Measurements from ENCODE around the gene OSBPL5. TPM values are rescaled to one million over a fixed set of nuclear protein-coding genes. Genes with fewer than 3 reads are reported as not detected.

The OSBPL5 gene
- total RNA-seq, 4 donors from 2014 or later: 9.2 to 18.5 (median 14.0) TPM

- no peak overlapping the region for H3K4me3 ChIP-seq
- TF ChIP-seq, protein P1, sequence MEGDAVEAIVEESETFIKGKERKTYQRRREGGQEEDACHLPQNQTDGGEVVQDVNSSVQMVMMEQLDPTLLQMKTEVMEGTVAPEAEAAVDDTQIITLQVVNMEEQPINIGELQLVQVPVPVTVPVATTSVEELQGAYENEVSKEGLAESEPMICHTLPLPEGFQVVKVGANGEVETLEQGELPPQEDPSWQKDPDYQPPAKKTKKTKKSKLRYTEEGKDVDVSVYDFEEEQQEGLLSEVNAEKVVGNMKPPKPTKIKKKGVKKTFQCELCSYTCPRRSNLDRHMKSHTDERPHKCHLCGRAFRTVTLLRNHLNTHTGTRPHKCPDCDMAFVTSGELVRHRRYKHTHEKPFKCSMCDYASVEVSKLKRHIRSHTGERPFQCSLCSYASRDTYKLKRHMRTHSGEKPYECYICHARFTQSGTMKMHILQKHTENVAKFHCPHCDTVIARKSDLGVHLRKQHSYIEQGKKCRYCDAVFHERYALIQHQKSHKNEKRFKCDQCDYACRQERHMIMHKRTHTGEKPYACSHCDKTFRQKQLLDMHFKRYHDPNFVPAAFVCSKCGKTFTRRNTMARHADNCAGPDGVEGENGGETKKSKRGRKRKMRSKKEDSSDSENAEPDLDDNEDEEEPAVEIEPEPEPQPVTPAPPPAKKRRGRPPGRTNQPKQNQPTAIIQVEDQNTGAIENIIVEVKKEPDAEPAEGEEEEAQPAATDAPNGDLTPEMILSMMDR (IDR thresholded peaks at IDR 0.05 in 4 of 5, conservative IDR thresholded peaks at IDR 0.05 in 1 of 5): no peak
- TF ChIP-seq POLR2A (IDR thresholded peaks at IDR 0.05): no peak
- intact Hi-C loops (cut with DNase I; ENCODE audit: low total_unique reads): loop anchor here (5.0 to 10.0 kb wide), 3 partner anchors 570 to 653 kb away; partner anchors contain the start of genes ART1 and ART5
- no peak for ATAC-seq
- peaks cover 0 to 17% of the 10 kb centered on the region in 2 donors for H3K36me3 ChIP-seq
- no peak for DNase-seq
- H3K27me3 ChIP-seq: no peaks in the 10 kb centered on the region
- H3K4me1 ChIP-seq: peaks cover 64 to 74% of the 10 kb centered on the region in 2 donors
- peak overlapping the region; percentile 92 to 99 (median 98) for H3K27ac ChIP-seq
- H3K9me3 ChIP-seq: no peaks in the 10 kb centered on the region
- in situ Hi-C loops (cut with MboI; ENCODE audit: low sequenced_read_pairs in 4 of 4): loop anchor here in 2 of 4 donors (5.0 kb wide), 1 partner anchor 47 kb away; no protein-coding TSS in a partner anchor
Observed at GRCh38 chr11:3044915-3045314, 120.2 kb downstream of the OSBPL5 start.

GRCh38 chr11:3044004-3044403 is 121.1 kb downstream of the OSBPL5 start:
- Histone ChIP-seq H3K27ac (peak overlapping the region; percentile 92 to 99 (median 98)), H3K4me1 (peaks cover 55 to 66% of the 10 kb centered on the region in 2 donors), H3K4me3 (peak overlapping the region in 1 of 4 donors; percentile 25), H3K27me3 (no peaks in the 10 kb centered on the region), H3K36me3 (peaks cover 0 to 21% of the 10 kb centered on the region in 2 donors), H3K9me3 (no peaks in the 10 kb centered on the region)
- DNase-seq: peak; percentile 85 to 91
- ATAC-seq: peak; percentile 57 to 63
- in situ Hi-C loops (cut with MboI; ENCODE audit: low sequenced_read_pairs in 4 of 4): loop anchor here in 2 of 4 donors (5.0 kb wide), 1 partner anchor 48 kb away; no protein-coding TSS in a partner anchor
- TF ChIP-seq POLR2A (IDR thresholded peaks at IDR 0.05): peak; percentile 31 to 39
- TF ChIP-seq, protein P1 (IDR thresholded peaks at IDR 0.05 in 4 of 5, conservative IDR thresholded peaks at IDR 0.05 in 1 of 5): no peak
- intact Hi-C loops (cut with DNase I; ENCODE audit: low total_unique reads): loop anchor here (5.0 to 10.0 kb wide), 3 partner anchors 571 to 652 kb away; partner anchors contain the start of genes ART1 and ART5

GRCh38 chr11:3043315-3043871 is 121.7 kb downstream of the OSBPL5 start:
- Histone ChIP-seq H3K27ac (peak overlapping the region; percentile 92 to 99 (median 98)), H3K27me3 (no peaks in the 10 kb centered on the region), H3K9me3 (no peaks in the 10 kb centered on the region), H3K4me1 (peaks cover 49 to 60% of the 10 kb centered on the region in 2 donors), H3K36me3 (peaks cover 0 to 27% of the 10 kb centered on the region in 2 donors), H3K4me3 (peak overlapping the region in 2 of 4 donors; percentile 25 to 33)
- ATAC-seq (peak; percentile 63 to 65), DNase-seq (peak; percentile 91 to 99)
- intact Hi-C loops (cut with DNase I; ENCODE audit: low total_unique reads) (loop anchor here (1.0 to 10.0 kb wide), 4 partner anchors 14 to 651 kb away; partner anchors contain the start of genes ART1, ART5 and CARS1), in situ Hi-C loops (cut with MboI; ENCODE audit: low sequenced_read_pairs in 4 of 4) (loop anchor here in 2 of 4 donors (5.0 kb wide), 1 partner anchor 49 kb away; no protein-coding TSS in a partner anchor)
- peak in 1 of 2 donors; percentile 4 for TF ChIP-seq POLR2A (IDR thresholded peaks at IDR 0.05)
- TF ChIP-seq, protein P1 (IDR thresholded peaks at IDR 0.05 in 4 of 5, conservative IDR thresholded peaks at IDR 0.05 in 1 of 5): no peak

DNA sequence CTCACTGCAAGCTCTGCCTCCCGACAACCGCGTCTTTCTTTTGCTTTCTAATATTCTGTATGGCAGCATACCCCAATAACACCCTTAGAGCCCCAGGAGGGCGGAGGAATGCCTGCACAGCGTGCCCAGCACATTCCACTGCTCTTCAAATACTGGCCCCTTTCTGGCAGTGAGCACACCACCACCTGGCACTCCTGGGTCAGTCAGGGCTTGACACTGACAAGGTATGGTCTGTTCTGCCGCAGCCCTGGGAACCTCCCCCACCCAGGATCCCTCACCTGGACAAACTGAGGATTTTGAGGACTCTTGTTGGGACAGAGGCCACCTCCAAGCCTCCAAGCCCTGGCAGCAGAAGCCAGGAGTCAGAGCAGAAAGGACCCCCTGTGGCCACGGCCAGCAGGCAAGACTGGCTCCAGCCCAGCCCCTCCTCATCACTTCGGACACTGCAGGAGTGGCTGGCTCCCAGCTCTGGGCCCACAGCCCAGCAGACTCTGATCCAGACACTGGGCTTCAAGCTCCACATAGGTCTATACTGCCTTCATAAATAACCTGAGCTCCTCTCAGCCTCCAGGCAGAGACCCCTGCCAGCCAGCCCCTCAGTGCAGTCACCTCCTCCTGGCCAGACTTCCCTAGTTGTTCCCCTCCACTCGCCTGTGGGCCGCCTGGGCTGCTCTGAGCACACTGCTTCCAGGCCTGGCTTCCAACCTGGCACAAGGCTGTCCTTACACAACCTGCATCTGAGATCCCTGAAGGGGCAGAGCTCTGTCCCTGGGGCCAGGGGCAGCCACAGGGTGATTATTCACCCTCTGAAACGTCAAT is 122.4 kb downstream of the OSBPL5 start:
- DNase-seq (peak; percentile 82 to 91), ATAC-seq (peak; percentile 66 to 71)
- intact Hi-C loops (cut with DNase I; ENCODE audit: low total_unique reads): loop anchor here (1.0 to 10.0 kb wide), 4 partner anchors 15 to 650 kb away; partner anchors contain the start of genes ART1, ART5 and CARS1
- H3K4me3 ChIP-seq: peak overlapping the region in 1 of 4 donors; percentile 33
- in situ Hi-C loops (cut with MboI; ENCODE audit: low sequenced_read_pairs in 4 of 4): loop anchor here in 2 of 4 donors (5.0 kb wide), 1 partner anchor 50 kb away; no protein-coding TSS in a partner anchor
- H3K9me3 ChIP-seq: no peaks in the 10 kb centered on the region
- no peaks in the 10 kb centered on the region for H3K27me3 ChIP-seq
- H3K27ac ChIP-seq: peak overlapping the region; percentile 92 to 99 (median 98)
- H3K4me1 ChIP-seq: peaks cover 49 to 55% of the 10 kb centered on the region in 2 donors
- TF ChIP-seq, protein P1 (IDR thresholded peaks at IDR 0.05 in 4 of 5, conservative IDR thresholded peaks at IDR 0.05 in 1 of 5): no peak
- TF ChIP-seq POLR2A (IDR thresholded peaks at IDR 0.05): peak; percentile 69 to 71
- peaks cover 0 to 34% of the 10 kb centered on the region in 2 donors for H3K36me3 ChIP-seq

Data from gastrocnemius medialis (tissue), 4 donors.